SH-SY5Y (cell line): ENCODE results near the gene FOXP1.

Source experiments
- GATA2 ChIP-seq: IDR thresholded peaks from 2 replicates; pipeline ENCODE4 v1.6.1; 2011; ENCODE audit warnings: mild to moderate bottlenecking, low read depth, low read length
- GATA3 ChIP-seq: IDR thresholded peaks from 2 replicates; pipeline ENCODE4 v1.6.1; 2011; ENCODE audit warnings: low read depth, mild to moderate bottlenecking, low read length, moderate library complexity

GRCh38 chr3:71176366-71176765, 407.2 kb downstream of the FOXP1 start:
- TF ChIP-seq GATA2: no peak
- no peak for TF ChIP-seq GATA3
